ENCODE measurements around the gene USP17L26. TPM values are rescaled to one million over a fixed set of nuclear protein-coding genes. Genes with fewer than 3 reads are reported as not detected.

USP17L26 gene
- total and polyA plus RNA-seq, 5 experiments from 2014 or later = not detected

Other genes with a start within 250 kb of the USP17L26 start
- gene FAM90A26, start 164.2 kb upstream of the USP17L26 start, total RNA-seq = not detected
- not detected for gene FAM90A26, start 164.2 kb upstream of the USP17L26 start, polyA plus RNA-seq
- not detected for gene USP17L10, start 124.0 kb upstream of the USP17L26 start, total RNA-seq
- gene USP17L10, start 124.0 kb upstream of the USP17L26 start, polyA plus RNA-seq = not detected
- not detected for gene USP17L11, start 119.3 kb upstream of the USP17L26 start, total RNA-seq
- gene USP17L11, start 119.3 kb upstream of the USP17L26 start, polyA plus RNA-seq = not detected
- gene USP17L12, start 114.5 kb upstream of the USP17L26 start, total RNA-seq = not detected
- not detected for gene USP17L12, start 114.5 kb upstream of the USP17L26 start, polyA plus RNA-seq
- gene USP17L13, start 109.8 kb upstream of the USP17L26 start, total RNA-seq = not detected
- not detected for gene USP17L13, start 109.8 kb upstream of the USP17L26 start, polyA plus RNA-seq
- not detected for gene USP17L15, start 100.3 kb upstream of the USP17L26 start, total RNA-seq
- not detected for gene USP17L15, start 100.3 kb upstream of the USP17L26 start, polyA plus RNA-seq
- gene USP17L17, start 90.8 kb upstream of the USP17L26 start, total RNA-seq = not detected
- gene USP17L17, start 90.8 kb upstream of the USP17L26 start, polyA plus RNA-seq = not detected
- not detected for gene USP17L18, start 86.0 kb upstream of the USP17L26 start, total RNA-seq
- not detected for gene USP17L18, start 86.0 kb upstream of the USP17L26 start, polyA plus RNA-seq
- not detected for gene USP17L19, start 81.3 kb upstream of the USP17L26 start, total RNA-seq
- gene USP17L19, start 81.3 kb upstream of the USP17L26 start, polyA plus RNA-seq = not detected
- not detected for gene USP17L20, start 76.5 kb upstream of the USP17L26 start, total RNA-seq
- not detected for gene USP17L20, start 76.5 kb upstream of the USP17L26 start, polyA plus RNA-seq
- gene USP17L21, start 71.8 kb upstream of the USP17L26 start, total RNA-seq = not detected
- not detected for gene USP17L21, start 71.8 kb upstream of the USP17L26 start, polyA plus RNA-seq
- not detected for gene USP17L22, start 67.0 kb upstream of the USP17L26 start, total RNA-seq
- not detected for gene USP17L22, start 67.0 kb upstream of the USP17L26 start, polyA plus RNA-seq
- not detected for gene USP17L24, start 9.5 kb upstream of the USP17L26 start, total RNA-seq
- not detected for gene USP17L24, start 9.5 kb upstream of the USP17L26 start, polyA plus RNA-seq
- gene USP17L25, start 4.7 kb upstream of the USP17L26 start, total RNA-seq = not detected
- not detected for gene USP17L25, start 4.7 kb upstream of the USP17L26 start, polyA plus RNA-seq
- gene USP17L5, start 4.7 kb downstream of the USP17L26 start, total RNA-seq = not detected
- gene USP17L5, start 4.7 kb downstream of the USP17L26 start, polyA plus RNA-seq = not detected
- not detected for gene USP17L27, start 9.5 kb downstream of the USP17L26 start, total RNA-seq
- not detected for gene USP17L27, start 9.5 kb downstream of the USP17L26 start, polyA plus RNA-seq
- gene USP17L28, start 14.2 kb downstream of the USP17L26 start, total RNA-seq = not detected
- not detected for gene USP17L28, start 14.2 kb downstream of the USP17L26 start, polyA plus RNA-seq
- gene USP17L29, start 19.0 kb downstream of the USP17L26 start, total RNA-seq = not detected
- not detected for gene USP17L29, start 19.0 kb downstream of the USP17L26 start, polyA plus RNA-seq
- not detected for gene USP17L30, start 28.5 kb downstream of the USP17L26 start, total RNA-seq
- not detected for gene USP17L30, start 28.5 kb downstream of the USP17L26 start, polyA plus RNA-seq
- not detected for gene DEFB131A, start 109.8 kb downstream of the USP17L26 start, total RNA-seq
- not detected for gene DEFB131A, start 109.8 kb downstream of the USP17L26 start, polyA plus RNA-seq

Data from naive thymus-derived CD8-positive, alpha-beta T cell (primary cell).